ENCODE data around the gene ZNF263. TPM values are rescaled to one million over a fixed set of nuclear protein-coding genes. Genes with fewer than 3 reads are reported as not detected.

The ZNF263 gene
- total RNA-seq, 1 donor, result 30.6 TPM

- no peak for TF ChIP-seq CTCF (IDR thresholded peaks at IDR 0.05; ENCODE audit: insufficient read depth, low read length)
- DNase-seq (ENCODE audit: low read depth), result no peak
Measured at GRCh38 chr16:3321816-3322215, 38.5 kb downstream of the ZNF263 start.

GRCh38 chr16:3327514-3327913, 44.2 kb downstream of the ZNF263 start:
- DNase-seq (ENCODE audit: low read depth), result no peak
- H3K4me3 ChIP-seq (ENCODE audit: low read depth, low read length), result no peak overlapping the region
- no peak for TF ChIP-seq CTCF (IDR thresholded peaks at IDR 0.05; ENCODE audit: insufficient read depth, low read length)

More at GRCh38 chr16:3321816-3322215, 38.5 kb downstream of the ZNF263 start:
- no peak overlapping the region for H3K4me3 ChIP-seq (ENCODE audit: low read depth, low read length)

- TF ChIP-seq CTCF (IDR thresholded peaks at IDR 0.05; ENCODE audit: insufficient read depth, low read length), result no peak
- no peak for DNase-seq (ENCODE audit: low read depth)
- H3K4me3 ChIP-seq (ENCODE audit: low read depth, low read length), result no peak overlapping the region
Measured at GRCh38 chr16:3328104-3328503, 44.8 kb downstream of the ZNF263 start.

- H3K4me3 ChIP-seq (ENCODE audit: low read depth, low read length), result no peak overlapping the region
- DNase-seq (ENCODE audit: low read depth), result no peak
- TF ChIP-seq CTCF (IDR thresholded peaks at IDR 0.05; ENCODE audit: insufficient read depth, low read length), result no peak
Measured at GRCh38 chr16:3328643-3329042, 45.4 kb downstream of the ZNF263 start.

Other genes starting within 250 kb of the ZNF263 start
- gene BICDL2, start 246.5 kb upstream of the ZNF263 start, total RNA-seq (ENCODE audit: low replicate concordance), result not detected in 2 replicates
- not detected in 2 replicates for gene MMP25, start 236.9 kb upstream of the ZNF263 start, total RNA-seq (ENCODE audit: low replicate concordance)
- 7.6 and 7.8 TPM in 2 replicates for gene IL32, start 217.9 kb upstream of the ZNF263 start, total RNA-seq (ENCODE audit: low replicate concordance)
- gene ZSCAN10, start 184.2 kb upstream of the ZNF263 start, total RNA-seq (ENCODE audit: low replicate concordance), result not detected in 2 replicates
- 12.3 and 14.7 TPM in 2 replicates for gene ZNF205, start 170.9 kb upstream of the ZNF263 start, total RNA-seq (ENCODE audit: low replicate concordance)
- gene ZNF213, start 148.5 kb upstream of the ZNF263 start, total RNA-seq (ENCODE audit: low replicate concordance), result 6.9 and 7.0 TPM in 2 replicates
- not detected in 2 replicates for gene OR1F1, start 95.3 kb upstream of the ZNF263 start, total RNA-seq (ENCODE audit: low replicate concordance)
- gene ZNF200, start 48.3 kb upstream of the ZNF263 start, total RNA-seq (ENCODE audit: low replicate concordance), result 6.6 and 9.7 TPM in 2 replicates
- under 0.01 TPM in 1 of 2 replicates, not detected in the other for gene MEFV, start 26.9 kb upstream of the ZNF263 start, total RNA-seq (ENCODE audit: low replicate concordance)
- 1.9 and 6.4 TPM in 2 replicates for gene TIGD7, start 21.9 kb downstream of the ZNF263 start, total RNA-seq (ENCODE audit: low replicate concordance)
- gene ZNF75A, start 22.0 kb downstream of the ZNF263 start, total RNA-seq (ENCODE audit: low replicate concordance), result 14.6 and 23.6 TPM in 2 replicates
- gene OR2C1, start 72.4 kb downstream of the ZNF263 start, total RNA-seq (ENCODE audit: low replicate concordance), result 0.09 TPM in 1 of 2 replicates, not detected in the other
- gene ZSCAN32, start 117.5 kb downstream of the ZNF263 start, total RNA-seq (ENCODE audit: low replicate concordance), result 9.0 and 12.7 TPM in 2 replicates
- 8.0 TPM in 2 replicates for gene ZNF174, start 117.7 kb downstream of the ZNF263 start, total RNA-seq (ENCODE audit: low replicate concordance)
- gene ZNF597, start 160.0 kb downstream of the ZNF263 start, total RNA-seq (ENCODE audit: low replicate concordance), result 2.5 and 2.8 TPM in 2 replicates
- gene NAA60, start 160.2 kb downstream of the ZNF263 start, total RNA-seq (ENCODE audit: low replicate concordance), result 13.0 and 16.6 TPM in 2 replicates
- gene C16orf90, start 212.0 kb downstream of the ZNF263 start, total RNA-seq (ENCODE audit: low replicate concordance), result not detected in 2 replicates
- gene CLUAP1, start 217.5 kb downstream of the ZNF263 start, total RNA-seq (ENCODE audit: low replicate concordance), result 20.9 and 105 TPM in 2 replicates